ENCODE measurements around the gene POLR2F.
"Not testable (repeated sequence)": the region's sequence is repeated elsewhere in the genome, so short reads cannot be mapped to it uniquely, and the experiment has no call there.

POLR2F gene

GRCh38 chr22:37953062-37953436, 450 bp upstream of the POLR2F start:
- no peak for DNase-seq (ENCODE audit: low read depth in 3 of 3)

- no peak for DNase-seq (ENCODE audit: low read depth in 3 of 3)
Measured at GRCh38 chr22:37954686-37955085, 1.2 kb downstream of the POLR2F start.

GRCh38 chr22:37955825-37956397, 2.4 kb downstream of the POLR2F start:
- not testable (repeated sequence) for DNase-seq (ENCODE audit: low read depth in 3 of 3)

- DNase-seq (ENCODE audit: low read depth in 3 of 3): no peak
Measured at GRCh38 chr22:37957232-37957631, 3.7 kb downstream of the POLR2F start.

- no peak for DNase-seq (ENCODE audit: low read depth in 3 of 3)
Measured at GRCh38 chr22:37959231-37959825, 5.8 kb downstream of the POLR2F start.

GRCh38 chr22:37961062-37961461, 7.6 kb downstream of the POLR2F start:
- no peak for DNase-seq (ENCODE audit: low read depth in 3 of 3)

GRCh38 chr22:37965940-37966664, 12.6 kb downstream of the POLR2F start:
- DNase-seq (ENCODE audit: low read depth in 3 of 3): no peak

GRCh38 chr22:37967147-37967546, 13.6 kb downstream of the POLR2F start:
- DNase-seq (ENCODE audit: low read depth in 3 of 3): no peak

GRCh38 chr22:37967637-37968451, 14.3 kb downstream of the POLR2F start:
- no peak for DNase-seq (ENCODE audit: low read depth in 3 of 3)

- no peak for DNase-seq (ENCODE audit: low read depth in 3 of 3)
Measured at GRCh38 chr22:37968452-37969251, 15.2 kb downstream of the POLR2F start.

GRCh38 chr22:37970864-37971263, 17.4 kb downstream of the POLR2F start:
- DNase-seq (ENCODE audit: low read depth in 3 of 3): no peak

- no peak for DNase-seq (ENCODE audit: low read depth in 3 of 3)
Measured at GRCh38 chr22:37971475-37972434, 18.3 kb downstream of the POLR2F start.

- no peak for DNase-seq (ENCODE audit: low read depth in 3 of 3)
Measured at GRCh38 chr22:37972527-37972926, 19.0 kb downstream of the POLR2F start.

GRCh38 chr22:37973271-37974170, 20.0 kb downstream of the POLR2F start:
- DNase-seq (ENCODE audit: low read depth in 3 of 3): no peak

GRCh38 chr22:37975153-37975552, 21.7 kb downstream of the POLR2F start:
- DNase-seq (ENCODE audit: low read depth in 3 of 3): no peak

- not testable (repeated sequence) for DNase-seq (ENCODE audit: low read depth in 3 of 3)
Measured at GRCh38 chr22:37976022-37976421, 22.5 kb downstream of the POLR2F start.

GRCh38 chr22:37976547-37976946, 23.0 kb downstream of the POLR2F start:
- no peak for DNase-seq (ENCODE audit: low read depth in 3 of 3)

- no peak for DNase-seq (ENCODE audit: low read depth in 3 of 3)
Measured at GRCh38 chr22:37979782-37980181, 26.3 kb downstream of the POLR2F start.

GRCh38 chr22:37981282-37982011, 27.9 kb downstream of the POLR2F start:
- no peak for DNase-seq (ENCODE audit: low read depth in 3 of 3)
